IMR-90 (cell line): ENCODE results near the gene ATP9B. TPM values are rescaled to one million over a fixed set of nuclear protein-coding genes. Genes with fewer than 3 reads are reported as not detected.

ENCODE experiments used
- ATAC-seq: fragments of 200-7000 bp; cut with Tn5 transposase; 2 replicates; pipeline ENCODE4 v1.9.1; 2020; ENCODE audit warnings: low read depth, mild to moderate bottlenecking, moderate library complexity
- BruUV-seq: library from RNA; stranded (reverse); fragments of 400-500 nt; replicated peaks from 2 replicates; lab custom pipeline; 2021; lab: Mats Ljungman, UMichigan
- CTCF ChIA-PET: fragments of 300-600 bp; formaldehyde crosslinking; extraction: SDS; loops from one replicate; lab custom pipeline; 2021; ENCODE audit warnings: antibody characterized with exemption; lab: Yijun Ruan, JAX
- POLR2A ChIA-PET: fragments of 300-600 bp; sonication (Branson Sonifier 250); formaldehyde crosslinking; loops from one replicate; lab custom pipeline; 2022; ENCODE audit warnings: antibody characterized with exemption; ENCODE audit not compliant: unreplicated experiment; lab: Charles Lee
- DNase-seq: peaks from one replicate; pipeline ENCODE4 v3.0.0; 2013
- H2AFZ ChIP-seq: replicated peaks from 2 replicates; pipeline ENCODE3; 2013; ENCODE audit warnings: low read length, mild to moderate bottlenecking; ENCODE audit not compliant: poor library complexity
- H2AK5ac ChIP-seq: 2 replicates; pipeline ENCODE4 v1.6.1; 2013; ENCODE audit warnings: low read depth, low read length, inconsistent platforms
- H2AK9ac ChIP-seq: replicated peaks from 2 replicates; pipeline ENCODE3; 2013; ENCODE audit warnings: mild to moderate bottlenecking, low read depth, low read length, moderate library complexity; ENCODE audit not compliant: poor library complexity
- H2BK120ac ChIP-seq: 2 replicates; pipeline ENCODE4 v1.6.1; 2013; ENCODE audit warnings: low read depth, low read length, inconsistent platforms
- H2BK15ac ChIP-seq: 3 replicates; pipeline ENCODE4 v1.6.1; 2013; ENCODE audit warnings: low read depth, low read length, inconsistent platforms
- H2BK20ac ChIP-seq: 2 replicates; pipeline ENCODE4 v1.6.1; 2013; ENCODE audit warnings: low read depth, mild to moderate bottlenecking, inconsistent platforms, low read length, moderate library complexity
- H2BK5ac ChIP-seq: 2 replicates; pipeline ENCODE4 v1.6.1; 2013; ENCODE audit warnings: mild to moderate bottlenecking, low read depth, low read length, inconsistent platforms; ENCODE audit not compliant: poor library complexity, severe bottlenecking
- H3K14ac ChIP-seq: replicated peaks from 2 replicates; pipeline ENCODE4 v1.6.1; 2013; ENCODE audit warnings: low read depth, low read length, inconsistent platforms
- H3K18ac ChIP-seq: 2 replicates; pipeline ENCODE4 v1.6.1; 2013; ENCODE audit warnings: low read depth, low read length, control low read depth
- H3K23ac ChIP-seq: 2 replicates; pipeline ENCODE4 v1.6.1; 2013; ENCODE audit warnings: low read depth, low read length, inconsistent platforms
- H3K27ac ChIP-seq: 2 replicates; pipeline ENCODE4 v1.5.1; 2013; ENCODE audit warnings: mild to moderate bottlenecking, control low read depth, low read length; ENCODE audit not compliant: insufficient read depth
- H3K27me3 ChIP-seq: 2 replicates; pipeline ENCODE4 v1.6.1; 2013; ENCODE audit warnings: low read length; ENCODE audit not compliant: control insufficient read depth, insufficient read depth
- H3K36me3 ChIP-seq: 2 replicates; pipeline ENCODE4 v1.6.1; 2013; ENCODE audit warnings: low read length, mixed read lengths; ENCODE audit not compliant: control insufficient read depth, insufficient read depth
- H3K4ac ChIP-seq: 2 replicates; pipeline ENCODE4 v1.6.1; 2013; ENCODE audit warnings: low read depth, low read length, inconsistent platforms
- H3K4me1 ChIP-seq: 2 replicates; pipeline ENCODE4 v1.6.1; 2013; ENCODE audit warnings: low read length, mixed read lengths; ENCODE audit not compliant: control insufficient read depth, insufficient read depth
- H3K4me2 ChIP-seq: 2 replicates; pipeline ENCODE4 v1.6.1; 2013; ENCODE audit warnings: low read depth, mild to moderate bottlenecking, control low read depth, low read length, moderate library complexity
- H3K4me3 ChIP-seq: 2 replicates; pipeline ENCODE4 v1.5.1; 2013; ENCODE audit warnings: low read depth, mild to moderate bottlenecking, control low read depth, low read length, moderate library complexity; ENCODE audit not compliant: insufficient read depth
- H3K56ac ChIP-seq: 2 replicates; pipeline ENCODE4 v1.6.1; 2013; ENCODE audit warnings: low read length, inconsistent platforms; ENCODE audit not compliant: insufficient read depth; ENCODE audit errors: extremely low read depth
- H3K79me1 ChIP-seq, 2 experiments: 2 replicates each; pipeline ENCODE4 v1.6.1; 2013; ENCODE audit warnings: low read length in 2 of 2, inconsistent platforms in 1 of 2, low read depth in 1 of 2
- H3K9ac ChIP-seq: 2 replicates; pipeline ENCODE4 v1.6.1; 2013; ENCODE audit warnings: low read depth, low read length, control low read depth
- H3K9me1 ChIP-seq: 2 replicates; pipeline ENCODE4 v1.6.1; 2013; ENCODE audit warnings: low read length, inconsistent platforms; ENCODE audit not compliant: insufficient read depth
- H3K9me3 ChIP-seq: 2 replicates; pipeline ENCODE4 v1.6.1; 2013; ENCODE audit warnings: low read length; ENCODE audit not compliant: control insufficient read depth, insufficient read depth
- H4K20me1 ChIP-seq: 2 replicates; pipeline ENCODE4 v1.6.1; 2013; ENCODE audit warnings: low read length, inconsistent platforms; ENCODE audit not compliant: insufficient read depth
- H4K5ac ChIP-seq: 2 replicates; pipeline ENCODE4 v1.6.1; 2013; ENCODE audit warnings: mild to moderate bottlenecking, low read depth, low read length, control low read depth
- H4K8ac ChIP-seq, 2 experiments: 2 replicates each; pipeline ENCODE4 v1.6.1; 2013; ENCODE audit warnings: low read depth in 2 of 2, low read length in 2 of 2, control low read depth in 1 of 2, inconsistent platforms in 1 of 2
- H4K91ac ChIP-seq: 2 replicates; pipeline ENCODE4 v1.6.1; 2013; ENCODE audit warnings: low read depth, low read length, inconsistent platforms; ENCODE audit not compliant: insufficient read depth
- MAZ ChIP-seq: IDR thresholded peaks from 2 replicates; pipeline ENCODE4 v1.6.1; 2012; ENCODE audit warnings: low read depth, mild to moderate bottlenecking, low read length, improper control_type of control experiment, moderate library complexity, borderline replicate concordance
- RFX5 ChIP-seq: IDR thresholded peaks from 2 replicates; pipeline ENCODE4 v1.8.0; 2012; ENCODE audit warnings: low read depth, mild to moderate bottlenecking, low read length, moderate library complexity
- SMC3 ChIP-seq: fragments of 150-350 bp; IDR thresholded peaks from 2 replicates; pipeline ENCODE4 v1.6.1; 2016; ENCODE audit warnings: low read depth, mild to moderate bottlenecking, antibody characterized with exemption, low read length, moderate library complexity
- WGBS, 2 experiments: methylation state at CpG; one replicate each; pipeline versions ENCODE4 v1.1.5 to v1.1.7; 2013; ENCODE audit warnings: missing lambda C conversion rate in 2 of 2; ENCODE audit not compliant: insufficient read length in 1 of 2; ENCODE audit errors: extremely low coverage in 2 of 2; 5-methylcytosine and 5-hydroxymethylcytosine counted together
- dilution Hi-C: fragments of 300-500 bp; cut with HindIII; formaldehyde crosslinking; loops from one replicate; pipeline ENCODE4 v1.14.3; 2018; ENCODE audit warnings: low sequenced_read_pairs; ENCODE audit not compliant: unreplicated experiment
- in situ Hi-C: fragments of 300-500 bp; cut with MboI; formaldehyde crosslinking; loops from 3 replicates; pipeline ENCODE4 v1.14.3; 2019; ENCODE audit warnings: low sequenced_read_pairs, inconsistent platforms, mixed read lengths
- intact Hi-C: fragments of 100-400 bp; cut with micrococcal nuclease; formaldehyde crosslinking; loops from 2 replicates; pipeline ENCODE4 v1.10.0; 2022
- polyA plus RNA-seq, 3 experiments: library from polyadenylated mRNA; depleted of rRNA; stranded (reverse); fragments of >200 nt; gene quantifications; 2 replicates each; pipeline ENCODE4 v1.2.3, GENCODE V29; 2012; ENCODE audit warnings: low replicate concordance in 1 of 3
- total RNA-seq: library from RNA; depleted of rRNA; stranded (reverse); fragments of >200 nt; gene quantifications from 2 replicates; pipeline ENCODE4 v1.2.3, GENCODE V29; 2012

ATP9B gene
- total and polyA plus RNA-seq, 2 of the 4 experiments (the other 2 are of a cell fraction) = 11.0 to 11.5 TPM

GRCh38 chr18:79217979-79218604 lies 148.9 kb downstream of the ATP9B start:
- DNase-seq (no peak), ATAC-seq (no peak)
- ChIA-PET CTCF (no interaction called here), POLR2A (no interaction called here)
- H2AFZ ChIP-seq = no peak overlapping the region
- peaks cover 6% of the 10 kb centered on the region; the same call in 1 of the 2 replicates for H3K9me1 ChIP-seq
- no peak overlapping the region for H3K18ac ChIP-seq
- H3K4me1 ChIP-seq = no peaks in the 10 kb centered on the region
- BruUV-seq = no TSS peak
- H3K9me3 ChIP-seq = no peaks in the 10 kb centered on the region
- no peak overlapping the region for H2BK15ac ChIP-seq
- H3K9ac ChIP-seq = no peak overlapping the region
- H2AK5ac ChIP-seq = no peak overlapping the region
- intact Hi-C loops (no loop called here), in situ Hi-C loops (no loop called here), dilution Hi-C loops (no loop called here)
- no peaks in the 10 kb centered on the region for H4K20me1 ChIP-seq
- no peak overlapping the region for H4K91ac ChIP-seq
- H3K4me3 ChIP-seq = no peak overlapping the region
- no peak overlapping the region for H2BK5ac ChIP-seq
- H3K27me3 ChIP-seq = no peaks in the 10 kb centered on the region
- 92% methylated on average over 16 of the region's 19 CpGs; no CpG with 5 or more reads in 1 of the 2 experiments for WGBS, 2 experiments
- no peak overlapping the region for H3K4me2 ChIP-seq
- H3K56ac ChIP-seq = no peak overlapping the region
- H3K23ac ChIP-seq = no peak overlapping the region
- H4K8ac ChIP-seq = no peak overlapping the region
- H3K4ac ChIP-seq = no peak overlapping the region
- H3K36me3 ChIP-seq = peaks cover 1% of the 10 kb centered on the region; the same call in 1 of the 2 replicates
- no peak overlapping the region for H2BK120ac ChIP-seq
- H4K5ac ChIP-seq = no peak overlapping the region
- H3K79me1 ChIP-seq = no peaks in the 10 kb centered on the region
- TF ChIP-seq MAZ (no peak), SMC3 (no peak), RFX5 (no peak)
- no peak overlapping the region for H3K14ac ChIP-seq
- H2BK20ac ChIP-seq = no peak overlapping the region
- no peak overlapping the region for H2AK9ac ChIP-seq
- no peak overlapping the region for H3K27ac ChIP-seq
